Activated CD4-positive, alpha-beta T cell treated with anti-CD3 and anti-CD28 coated beads for 48 hours (primary cell): ENCODE data around the gene PRSS21.
A peak's percentile ranks its signal among the peaks of the same experiment; 100 is the strongest.

Experiments
- DNase-seq: peaks from one replicate; pipeline ENCODE4 v3.0.0-alpha.2; 2020

The PRSS21 gene

GRCh38 chr16:2846511-2847310, 29.7 kb downstream of the PRSS21 start:
- DNase-seq, result no peak

DNA sequence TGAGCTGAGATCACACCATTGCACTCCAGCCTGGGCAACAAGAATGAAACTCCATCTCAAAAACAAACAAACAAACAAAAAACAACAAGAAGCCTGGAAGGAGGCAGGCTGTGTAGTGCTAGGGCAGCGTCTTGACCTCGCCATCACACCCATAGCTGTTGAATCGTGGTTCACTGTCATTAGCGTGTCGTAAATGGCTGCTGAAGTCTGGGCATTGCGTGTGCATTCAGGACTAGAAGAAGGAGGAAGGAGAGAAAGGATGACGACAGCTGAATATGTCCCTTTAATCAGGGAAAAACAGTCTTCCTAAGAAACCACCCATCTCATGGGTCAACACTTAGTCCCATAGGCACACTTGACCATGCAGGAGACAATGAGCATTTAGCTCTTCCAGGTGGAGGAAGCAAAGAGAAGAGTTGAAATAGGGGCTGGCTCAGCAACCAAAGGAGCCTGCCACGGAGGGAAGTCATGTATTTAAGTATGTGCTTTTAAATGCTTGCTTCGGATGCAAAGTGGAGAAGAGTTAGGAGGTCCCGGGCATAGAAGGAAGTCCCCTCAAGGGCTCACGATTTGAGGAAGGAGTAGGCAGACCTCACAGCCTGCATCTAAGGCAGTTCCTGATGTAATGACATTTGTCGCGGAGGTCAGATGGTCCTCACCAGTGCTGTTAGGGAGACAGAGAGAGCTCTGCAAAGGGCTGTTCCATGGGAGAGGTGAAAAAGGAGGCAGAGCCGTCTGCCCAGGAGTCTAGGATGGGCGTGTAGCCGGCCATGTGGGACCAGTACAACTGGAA, 32.1 kb downstream of the PRSS21 start:
- DNase-seq, result no peak

- DNase-seq, result no peak
Measured at GRCh38 chr16:2852003-2852730, 35.1 kb downstream of the PRSS21 start.

DNA sequence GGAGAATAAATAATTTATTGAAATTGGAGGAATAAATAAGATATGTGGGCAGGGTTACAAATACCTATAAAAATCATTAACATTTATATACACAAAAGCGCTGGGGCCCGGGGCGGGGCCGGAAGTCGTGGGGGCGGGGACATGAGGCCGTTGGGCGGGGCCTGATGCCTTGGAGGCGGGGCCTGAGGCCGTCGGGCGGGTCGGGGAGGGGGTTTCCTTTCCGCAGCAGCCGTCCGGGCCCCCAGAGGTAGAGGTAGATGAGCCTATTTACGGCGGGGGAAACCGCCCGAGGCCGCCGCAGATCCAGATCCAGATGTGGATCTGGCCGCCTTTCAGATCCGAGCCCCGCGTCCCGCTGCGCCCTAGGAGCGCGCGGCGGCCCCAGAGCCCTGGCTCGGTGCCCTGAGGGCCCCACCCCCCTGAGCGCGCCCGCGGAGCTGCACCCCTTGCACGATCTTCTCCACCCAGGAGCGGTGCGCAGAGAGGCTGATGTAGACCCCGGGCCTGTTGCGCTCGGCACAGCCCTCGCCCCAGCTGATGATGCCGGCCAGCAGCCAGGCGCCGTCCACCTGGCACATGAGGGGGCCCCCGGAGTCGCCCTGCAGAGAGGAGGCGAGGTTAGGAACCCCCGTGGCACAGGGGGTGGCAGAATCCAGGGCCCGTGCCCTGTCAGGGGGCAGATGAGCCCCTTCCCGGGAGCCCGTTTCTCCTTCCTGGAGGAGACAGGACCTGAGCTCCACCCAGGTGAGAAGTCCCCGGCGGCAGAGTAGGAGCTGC, 35.9 kb downstream of the PRSS21 start:
- no peak for DNase-seq

DNA sequence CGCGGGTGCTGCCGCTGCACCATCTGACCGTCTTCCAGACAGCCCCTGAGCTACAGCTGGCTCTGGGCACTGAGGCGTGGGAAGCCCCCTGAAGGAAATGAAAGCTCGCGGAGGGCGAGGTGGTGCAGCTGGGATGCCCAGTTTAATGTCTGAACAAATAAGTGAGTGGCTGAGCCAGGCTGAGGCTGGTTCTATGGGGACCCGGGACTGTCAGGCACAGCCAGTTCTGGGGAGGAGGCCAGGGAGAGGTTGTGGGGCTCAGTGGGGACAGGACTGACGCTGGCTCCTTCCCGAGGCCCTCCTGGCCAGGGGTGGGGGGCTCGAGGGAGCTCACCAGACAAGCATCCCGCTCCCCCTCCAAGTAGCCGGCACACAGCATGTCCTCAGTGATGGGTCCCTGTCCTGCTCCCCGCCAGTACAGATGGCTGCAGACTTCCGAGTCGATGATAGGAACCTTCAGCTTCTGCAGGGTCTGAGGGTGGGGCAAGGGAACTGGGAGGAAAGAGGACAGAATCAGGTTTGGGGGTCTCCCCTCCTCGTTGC, 36.6 kb downstream of the PRSS21 start:
- no peak for DNase-seq

- peak; percentile 49 for DNase-seq
Measured at GRCh38 chr16:2854700-2855309, 37.8 kb downstream of the PRSS21 start.

GRCh38 chr16:2855536-2855935, 38.5 kb downstream of the PRSS21 start:
- no peak for DNase-seq

DNA sequence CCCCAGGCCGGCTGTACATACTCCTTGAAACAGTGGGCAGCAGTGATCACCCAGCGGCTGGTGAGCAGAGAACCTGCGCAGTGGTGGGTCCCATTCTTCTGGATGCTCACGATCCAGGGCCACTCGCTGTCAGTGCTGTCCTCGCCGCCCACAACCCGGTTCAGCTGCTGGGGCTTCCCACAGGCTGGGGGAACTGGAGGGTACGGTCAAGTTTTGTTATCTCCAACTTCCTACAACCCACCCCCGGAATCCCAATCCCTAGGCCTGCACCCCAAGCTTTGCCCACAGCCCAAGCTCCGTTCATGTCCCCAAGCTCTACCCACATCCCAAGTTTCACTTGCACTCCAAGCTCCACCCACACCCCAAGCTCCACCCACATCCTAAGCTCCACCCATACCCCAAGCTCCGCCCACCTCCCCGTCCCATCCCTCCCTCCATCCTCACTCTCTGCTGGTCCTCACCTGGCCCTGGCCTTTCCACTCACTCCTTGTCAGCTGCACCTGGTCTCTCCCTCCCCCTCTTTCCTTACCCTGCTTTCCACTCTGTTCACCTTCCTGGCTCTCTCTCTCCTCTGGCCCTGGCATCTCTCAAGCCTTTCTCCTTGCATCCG, 39.1 kb downstream of the PRSS21 start:
- DNase-seq, result peak; percentile 58

GRCh38 chr16:2856686-2857450, 39.8 kb downstream of the PRSS21 start:
- DNase-seq, result no peak

GRCh38 chr16:2857451-2858244, 40.6 kb downstream of the PRSS21 start, which contains the start of gene PRSS22:
Gene PRSS22, minus strand, starts transcription at chr16:2858170. Its CDS starts 66 bp downstream, at chr16:2858104.
- DNase-seq, result peak; percentile 16

- DNase-seq, result no peak
Measured at GRCh38 chr16:2858245-2859025, 41.4 kb downstream of the PRSS21 start.

- no peak for DNase-seq
Measured at GRCh38 chr16:2859686-2860265, 42.7 kb downstream of the PRSS21 start.

DNA sequence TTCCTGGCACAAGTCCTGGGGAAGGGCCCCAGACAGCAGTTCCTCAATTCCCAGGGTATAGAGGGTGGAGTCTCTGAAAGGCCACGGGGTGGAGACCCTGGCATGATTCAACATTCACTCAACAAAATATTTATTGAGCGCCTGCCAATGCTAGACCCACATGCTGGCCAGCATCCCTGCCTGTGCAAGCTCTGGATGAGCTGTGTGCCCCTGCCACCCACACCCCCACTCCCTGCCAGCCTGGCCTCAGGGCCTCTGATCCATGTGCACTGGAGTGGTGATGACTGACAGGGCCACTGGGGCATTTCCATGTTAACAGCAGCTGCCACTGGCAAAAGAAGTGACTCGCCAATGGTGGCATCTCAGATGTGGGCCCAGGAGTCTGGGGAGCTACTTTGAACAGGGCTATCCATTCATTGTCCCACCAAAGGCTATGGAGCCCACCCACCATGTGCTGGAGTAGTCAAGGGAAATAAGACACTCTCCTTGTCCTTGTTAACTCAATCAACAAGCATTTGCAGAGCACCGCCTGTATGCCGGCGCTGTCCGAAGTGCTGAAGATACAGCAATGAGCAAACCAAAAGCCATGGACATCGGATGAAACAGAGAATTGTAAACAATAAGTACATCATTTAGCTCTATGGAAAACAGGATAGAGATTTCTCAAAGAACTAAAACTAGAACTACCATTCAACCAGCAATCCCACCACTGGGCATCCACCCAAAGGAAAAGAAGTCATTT, 44.0 kb downstream of the PRSS21 start:
- no peak for DNase-seq

GRCh38 chr16:2865651-2866050, 48.6 kb downstream of the PRSS21 start:
- no peak for DNase-seq

GRCh38 chr16:2866431-2866830, 49.4 kb downstream of the PRSS21 start:
- DNase-seq, result no peak

- no peak for DNase-seq
Measured at GRCh38 chr16:2867661-2867986, 50.6 kb downstream of the PRSS21 start.

DNA sequence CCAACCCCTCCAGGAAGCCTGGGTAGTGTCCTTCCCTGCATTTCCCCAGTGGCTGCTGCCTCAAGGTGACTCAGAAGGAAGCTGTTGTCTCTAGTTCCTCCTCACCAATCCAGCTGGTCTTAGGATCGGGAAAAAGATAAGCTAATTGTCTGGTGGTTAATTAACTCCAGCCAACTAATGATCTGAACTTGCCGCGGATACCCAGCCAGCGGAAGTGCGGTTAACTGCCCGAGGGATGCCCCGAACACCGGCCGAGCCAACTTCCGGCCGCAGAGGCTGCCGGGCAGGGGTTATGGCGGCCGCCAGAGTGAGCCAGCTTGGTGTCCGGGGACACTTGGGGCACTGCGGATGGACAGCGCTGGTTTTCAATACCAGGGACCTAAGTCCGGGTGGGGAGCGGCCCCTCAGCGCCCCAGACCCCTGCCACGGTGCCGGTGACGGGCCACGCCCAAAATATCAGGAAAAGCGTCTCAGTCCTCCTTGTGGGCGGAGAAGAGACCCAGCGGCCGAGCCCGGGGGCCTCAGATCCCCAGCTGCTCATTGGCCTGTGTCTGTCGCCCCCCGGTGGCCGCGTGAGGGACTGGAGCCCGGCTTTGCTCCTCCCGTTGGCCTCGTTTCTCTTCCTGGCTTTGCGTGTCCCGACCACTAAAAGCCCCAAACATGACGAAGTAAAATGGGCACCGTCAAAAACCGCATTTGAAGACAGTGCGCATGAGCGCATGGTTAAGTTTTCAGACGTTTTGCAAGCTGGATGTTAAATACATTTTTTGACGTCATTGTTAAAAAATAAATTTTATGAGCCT, 51.2 kb downstream of the PRSS21 start:
- DNase-seq, result peak; percentile 98
